SKM-1 (cell line): Measurements from ENCODE around the gene MSANTD1.
A peak's percentile ranks its signal among the peaks of the same experiment; 100 is the strongest.

Source experiments
- DNase-seq: peaks from one replicate; lab custom pipeline; 2025; ENCODE audit not compliant: unreplicated experiment; lab: John Stamatoyannopoulos, UW

The MSANTD1 gene

DNA sequence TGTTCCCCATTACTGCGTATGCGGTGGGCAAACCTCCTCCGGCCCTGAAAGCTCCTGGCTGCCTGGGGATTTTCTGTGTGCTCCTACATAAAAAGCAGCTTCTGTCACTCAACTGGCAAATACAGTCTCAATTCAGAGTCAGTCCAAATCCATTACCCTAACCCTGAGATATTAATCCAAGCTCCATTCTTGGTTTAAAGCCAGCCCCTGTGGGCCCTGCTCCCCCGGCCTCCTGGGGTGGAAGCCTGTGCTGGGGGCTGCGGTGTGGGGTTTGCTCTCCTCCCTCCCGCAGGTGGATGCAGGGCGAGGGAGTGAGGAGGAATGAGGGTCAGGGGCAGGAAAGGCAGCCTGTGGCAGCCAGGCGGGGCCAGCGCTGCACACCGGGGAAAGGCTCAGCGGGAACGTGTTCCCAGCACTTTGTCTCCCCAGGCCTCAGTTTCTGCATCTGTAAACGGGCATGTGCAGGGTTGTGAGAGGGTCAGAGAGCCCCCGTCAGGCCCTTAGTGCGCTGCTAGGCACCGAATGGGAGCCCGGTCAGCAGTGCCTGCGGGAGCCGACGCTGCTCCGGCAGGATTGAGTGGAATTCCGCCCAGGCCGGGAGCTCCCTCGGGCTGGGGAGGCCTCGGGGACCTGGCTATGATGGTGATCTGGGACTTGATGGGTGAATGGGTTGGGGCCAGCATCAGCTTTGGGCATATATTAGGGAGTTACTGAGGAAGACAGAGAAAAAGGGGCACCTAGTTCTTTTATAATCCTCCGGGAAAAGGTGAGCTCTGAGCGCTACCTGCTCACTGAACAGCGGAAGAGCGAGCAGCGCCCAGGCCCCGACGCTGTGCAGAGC, 37.6 kb downstream of the MSANTD1 start:
- DNase-seq, result no peak

DNA sequence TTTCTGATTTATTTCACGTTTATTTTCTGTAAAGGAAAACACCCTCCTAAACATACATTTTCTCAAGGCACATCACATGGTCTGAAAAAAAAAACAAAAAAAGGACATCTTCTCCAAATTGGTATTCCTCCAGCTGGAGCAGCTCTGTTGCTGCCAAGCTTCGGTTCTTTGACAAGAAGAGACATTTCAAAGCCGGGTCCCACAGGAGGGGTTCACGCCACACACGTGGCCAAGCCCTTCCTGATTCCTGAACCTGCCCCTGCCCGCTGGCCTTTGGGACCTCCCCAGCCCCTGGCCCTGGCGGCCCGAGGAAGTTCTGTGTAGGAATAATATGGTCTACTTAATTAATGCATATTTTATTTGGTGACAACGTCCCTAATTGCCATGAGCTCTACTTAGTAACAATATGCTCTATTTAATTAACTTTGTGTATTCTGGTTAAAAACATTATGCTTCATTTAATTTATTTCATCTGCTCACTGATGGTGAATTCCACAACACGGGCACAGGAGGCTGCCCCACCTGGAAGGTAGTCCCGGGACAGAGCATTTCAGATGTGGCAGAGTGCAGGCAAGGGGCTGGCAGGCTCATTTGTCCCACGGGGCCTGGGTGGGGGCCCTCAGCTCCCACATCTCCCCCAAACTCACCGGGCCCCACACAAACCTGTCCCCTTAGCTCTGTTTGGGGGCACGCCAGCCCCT, 38.5 kb downstream of the MSANTD1 start:
- DNase-seq, result no peak

DNA sequence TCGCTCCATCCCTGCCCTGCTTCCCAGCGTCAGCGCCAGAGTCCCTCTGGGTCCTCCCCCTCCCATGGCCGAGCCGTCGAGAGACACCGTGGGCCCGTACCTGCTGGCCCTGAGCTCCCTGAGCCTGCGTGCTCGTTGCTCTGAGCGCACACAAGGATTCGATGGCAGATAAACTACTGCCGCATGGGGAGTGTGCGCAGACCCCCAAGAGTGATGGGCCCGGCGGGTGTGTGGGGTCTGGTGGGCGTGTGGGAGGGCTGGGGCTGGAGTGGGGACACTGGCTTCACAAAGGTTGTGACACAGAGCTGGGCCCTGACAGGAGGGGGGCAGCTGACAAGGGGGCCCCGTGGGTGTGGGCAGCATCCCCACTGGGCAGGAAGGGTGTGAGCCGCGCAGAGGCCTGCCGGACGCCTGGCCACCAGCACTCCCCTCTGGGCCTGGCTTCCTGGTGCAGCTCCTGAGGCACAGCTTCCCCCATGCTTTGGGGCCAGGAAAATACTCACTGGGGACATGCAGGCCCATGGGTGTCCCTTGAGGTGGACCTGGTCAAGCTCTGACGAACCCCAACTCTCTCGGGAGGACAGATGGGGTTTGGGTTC, 39.1 kb downstream of the MSANTD1 start:
- DNase-seq, result no peak

DNA sequence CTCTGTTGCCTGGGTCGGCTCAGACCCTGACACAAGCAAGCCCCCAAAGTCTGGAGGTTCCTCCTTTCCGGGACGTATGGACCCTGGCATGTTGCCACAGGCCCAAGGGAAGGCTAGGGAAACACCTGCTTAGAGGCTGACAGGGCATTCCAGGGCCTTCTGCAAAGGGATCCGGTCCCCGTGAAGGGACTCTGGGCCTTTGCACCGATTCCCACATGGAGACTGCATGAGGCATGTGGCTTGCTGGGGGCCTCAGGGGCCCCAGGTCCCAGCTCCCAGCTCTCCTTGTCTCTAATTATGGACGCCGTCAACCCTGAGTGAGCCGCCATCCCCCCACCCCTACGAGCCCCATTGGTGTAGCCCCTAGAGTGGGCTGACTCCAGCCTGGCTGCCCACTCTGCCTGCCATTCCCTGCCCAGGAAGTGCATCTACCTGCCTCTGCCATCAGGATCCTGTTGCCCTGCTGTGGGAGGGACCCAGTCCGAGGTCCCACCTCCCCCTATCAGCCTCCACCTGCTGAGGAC, 39.7 kb downstream of the MSANTD1 start:
- DNase-seq, result no peak

DNA sequence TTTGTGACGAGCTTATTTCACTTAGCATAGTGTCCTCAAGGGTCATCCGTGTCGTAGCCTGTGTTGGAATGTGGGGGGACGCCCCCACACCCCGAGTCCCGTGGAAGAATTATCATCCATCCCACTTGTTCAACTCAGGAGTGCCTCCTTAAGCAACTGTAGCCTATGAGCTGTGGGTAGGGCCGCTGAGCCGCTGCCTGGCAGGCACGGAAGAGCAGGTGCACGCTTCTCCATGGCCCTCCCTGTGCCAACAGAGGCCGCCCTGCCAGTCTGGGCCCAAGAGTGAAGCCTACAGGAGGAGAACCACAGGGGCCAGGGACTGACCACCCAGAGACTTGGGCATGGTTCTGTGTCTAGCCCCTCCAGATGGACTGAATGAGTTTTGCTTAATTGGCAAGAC, 41.5 kb downstream of the MSANTD1 start:
- no peak for DNase-seq

DNA sequence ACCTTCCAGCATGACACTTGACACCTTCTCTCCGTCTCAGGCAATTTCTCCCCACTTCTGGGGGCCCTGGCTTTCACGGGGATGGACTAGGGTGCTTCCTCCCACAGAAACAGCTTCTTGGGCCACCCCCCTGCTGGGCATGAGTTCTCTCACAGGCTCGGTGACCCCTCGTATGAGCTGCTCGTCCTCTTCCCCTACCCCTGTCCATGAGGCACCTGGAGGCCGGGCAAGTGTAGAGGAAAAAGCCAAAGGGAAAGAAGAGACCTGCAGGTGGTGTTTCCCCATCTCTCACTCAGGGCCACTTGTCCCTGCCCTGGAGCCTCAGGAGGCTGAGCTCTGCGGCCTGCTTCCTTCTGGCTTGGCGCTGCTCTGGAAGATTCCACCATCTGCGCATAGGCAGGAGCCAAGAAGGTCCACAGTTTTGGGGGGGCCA, 41.9 kb downstream of the MSANTD1 start:
- DNase-seq, result no peak

DNA sequence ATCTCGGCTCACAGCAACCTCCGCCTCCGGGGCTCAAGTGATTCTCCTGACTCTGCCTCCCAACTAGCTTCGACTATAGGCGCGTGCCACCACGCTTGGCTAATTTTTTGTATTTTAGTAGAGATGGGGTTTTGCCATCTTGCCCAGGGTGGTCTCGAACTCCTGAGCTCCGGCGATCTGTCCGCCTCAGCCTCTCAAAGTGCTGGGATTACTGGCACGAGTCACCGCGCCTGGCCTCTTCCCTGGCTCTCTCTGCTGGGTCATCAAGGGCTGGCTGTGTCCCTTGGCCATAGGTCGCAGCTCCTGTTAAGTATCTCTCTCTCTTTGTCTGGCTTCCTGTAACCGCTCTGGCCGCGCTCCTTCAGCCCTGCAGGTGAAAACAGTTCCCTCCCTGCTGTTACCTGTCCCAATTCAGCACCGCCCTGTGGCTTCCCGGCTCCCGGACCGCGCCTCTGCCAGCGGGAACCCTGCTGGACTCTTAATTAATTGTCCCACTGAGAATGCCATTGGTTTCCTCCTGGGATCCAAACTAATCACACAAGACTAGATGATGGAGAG, 42.5 kb downstream of the MSANTD1 start:
- DNase-seq, result no peak

DNA sequence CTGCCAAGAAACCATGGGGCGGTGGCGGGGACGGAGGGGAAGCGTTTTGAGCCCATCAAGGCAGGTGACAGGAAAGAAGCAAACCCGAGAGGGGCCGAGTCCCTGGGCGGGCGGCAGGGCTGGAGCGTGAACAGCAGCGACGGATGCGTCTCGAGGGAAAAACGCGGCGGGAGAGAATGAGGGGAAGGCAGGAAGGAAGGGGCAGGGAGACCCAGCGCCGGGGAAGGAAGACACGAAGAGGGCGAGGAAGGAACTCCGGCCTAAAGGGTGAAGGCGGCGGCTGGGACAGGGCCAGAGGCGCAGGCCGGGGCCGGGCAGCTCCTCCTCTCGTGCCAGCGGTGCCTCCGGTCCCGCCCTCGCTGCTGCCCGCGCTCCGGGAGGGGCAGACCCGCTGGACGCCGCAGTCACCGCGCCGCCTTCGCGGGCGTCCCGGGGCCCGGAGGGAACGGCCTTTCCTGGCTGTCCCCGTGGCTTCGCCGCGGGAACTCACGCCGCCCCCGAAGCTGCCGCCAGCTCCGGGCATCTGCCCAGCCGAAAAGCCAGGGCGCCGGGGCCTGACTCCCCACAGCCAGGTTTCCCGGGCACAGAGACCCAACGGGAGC, 43.1 kb downstream of the MSANTD1 start:
- DNase-seq, result no peak

DNA sequence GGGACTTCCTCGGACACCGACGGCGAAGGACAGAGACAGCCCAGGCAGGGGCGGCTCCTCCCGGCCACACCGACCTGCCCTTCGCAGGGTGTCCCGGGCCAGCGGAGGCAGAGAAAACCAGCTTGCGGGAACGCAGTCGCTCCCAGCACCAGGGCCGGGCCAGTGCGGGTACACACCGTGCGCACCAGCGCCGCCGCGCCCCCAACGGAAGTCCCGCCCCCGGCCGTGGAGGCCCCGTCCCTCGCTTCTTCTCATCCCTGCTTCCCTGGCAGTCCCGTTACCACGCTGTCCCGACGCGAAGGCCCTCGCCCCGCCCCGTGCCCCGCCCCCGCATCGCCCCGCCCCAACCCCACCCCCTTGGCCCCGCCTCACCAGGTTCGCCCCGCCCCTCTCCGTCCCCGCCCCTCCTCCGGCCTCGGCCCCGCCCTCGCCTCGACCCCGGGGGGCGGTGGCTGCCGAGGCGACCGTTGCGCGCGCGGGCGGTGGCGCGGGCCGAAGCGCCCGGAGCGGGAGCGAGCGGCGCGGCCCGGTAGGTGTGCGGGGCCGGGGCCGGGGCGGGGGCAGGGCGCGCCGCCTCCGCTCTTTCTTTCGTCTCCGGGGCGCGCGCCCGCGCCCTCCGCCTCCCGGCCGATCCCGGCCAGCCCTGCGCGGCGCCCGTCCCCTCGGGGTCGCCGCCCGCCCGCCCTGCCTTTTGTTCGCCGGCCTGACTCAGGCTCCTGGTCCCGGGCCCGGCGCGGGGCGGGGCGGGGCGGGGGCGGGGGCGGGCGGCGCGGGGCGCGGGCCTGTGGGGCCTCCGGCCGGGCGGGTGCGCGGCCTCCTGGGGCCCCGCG, 43.8 kb downstream of the MSANTD1 start, which contains the start of gene RGS12:
RGS12 (plus strand) TSS at position 451 of the 830 bp plus-strand sequence. CDS start 23,150 bp downstream, outside the sequence.
- DNase-seq, result peak; percentile 87

DNA sequence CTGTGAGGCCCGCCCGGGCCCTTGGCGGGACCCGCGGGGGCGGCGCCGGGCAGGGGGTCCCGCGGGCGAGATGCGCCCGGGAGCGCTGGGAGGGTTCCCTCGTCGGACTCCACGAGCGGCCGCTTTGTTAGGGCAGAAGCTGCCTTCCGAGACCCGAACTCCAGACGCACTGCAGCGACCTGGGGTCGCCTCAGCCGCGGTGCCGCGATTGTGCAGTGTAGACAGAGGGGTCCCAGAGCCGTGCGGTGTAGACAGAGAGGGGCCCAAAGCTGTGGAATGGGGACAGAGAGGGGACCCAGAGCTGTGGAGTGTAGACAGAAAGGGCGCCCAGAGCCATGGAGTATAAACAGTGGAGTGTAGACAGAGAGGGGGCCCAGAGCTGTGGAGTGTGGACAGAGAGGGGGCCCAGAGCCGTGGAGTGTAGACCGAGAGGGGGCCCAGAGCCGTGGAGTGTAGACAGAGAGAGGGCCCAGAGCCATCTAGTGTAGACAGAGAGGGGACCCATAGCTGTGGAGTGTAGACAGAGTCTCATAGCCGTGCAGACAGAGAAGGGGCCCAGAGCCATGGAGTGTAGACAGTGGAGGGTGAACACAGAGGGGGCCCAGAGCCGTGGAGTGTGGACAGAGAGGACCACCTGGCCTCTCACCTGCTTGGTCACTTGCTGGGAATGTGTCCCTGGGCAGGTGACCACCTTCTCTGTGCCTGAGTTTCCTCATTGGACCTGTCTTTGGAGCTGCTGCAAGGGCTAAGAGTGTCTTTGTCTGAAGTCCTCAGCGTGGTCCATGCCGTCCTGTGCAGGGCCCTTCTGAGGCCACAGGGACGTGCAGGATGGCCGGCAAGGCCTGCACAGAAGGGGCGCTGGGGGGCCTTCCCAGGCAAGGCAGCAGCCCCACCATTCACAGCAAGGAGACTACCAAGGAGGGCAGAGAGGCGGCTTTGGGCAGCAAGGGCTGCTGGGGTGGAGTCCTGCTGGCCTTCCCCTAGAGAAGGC, 44.7 kb downstream of the MSANTD1 start:
- no peak for DNase-seq

DNA sequence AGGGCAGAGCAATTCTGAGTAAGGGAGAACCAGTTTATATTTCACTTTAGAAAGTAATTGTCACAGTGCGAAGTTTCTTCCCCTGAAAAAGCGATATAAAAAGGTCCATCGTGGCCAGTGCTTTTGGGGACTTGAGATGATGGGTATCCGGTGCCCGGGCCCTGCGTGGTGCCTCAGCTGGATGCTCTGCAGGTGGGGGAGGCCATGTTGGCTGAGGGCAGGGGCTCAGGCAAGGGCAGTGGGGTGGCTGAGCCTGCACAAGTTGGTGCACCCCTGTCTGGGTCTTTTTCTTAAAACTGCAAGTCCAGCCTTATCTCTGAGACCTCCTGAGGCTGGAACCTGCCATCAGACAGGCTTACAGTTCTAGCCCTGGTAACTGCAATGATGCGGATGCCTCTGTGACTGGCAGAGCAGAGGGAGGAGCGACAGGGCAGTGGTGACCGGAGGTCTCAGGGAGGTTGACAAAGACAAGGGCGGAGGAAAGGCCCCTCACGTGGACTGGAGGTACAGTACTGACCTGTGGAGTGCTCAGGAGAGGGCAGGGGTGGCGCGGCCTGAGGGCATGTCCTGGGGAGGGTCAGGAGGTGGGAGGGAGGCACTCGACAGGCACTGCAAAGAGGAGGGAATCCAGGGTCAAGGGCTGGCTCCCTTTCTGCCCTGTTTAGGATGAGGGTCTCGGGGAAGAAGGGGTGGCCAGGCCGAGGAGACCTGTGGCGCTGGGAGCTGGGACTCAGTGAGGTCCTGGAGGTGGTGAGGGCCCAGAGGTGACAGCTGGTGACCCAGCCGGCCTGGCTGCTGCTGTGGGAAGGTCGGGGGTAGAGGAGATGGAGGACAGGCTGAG, 45.7 kb downstream of the MSANTD1 start:
- DNase-seq, result no peak

DNA sequence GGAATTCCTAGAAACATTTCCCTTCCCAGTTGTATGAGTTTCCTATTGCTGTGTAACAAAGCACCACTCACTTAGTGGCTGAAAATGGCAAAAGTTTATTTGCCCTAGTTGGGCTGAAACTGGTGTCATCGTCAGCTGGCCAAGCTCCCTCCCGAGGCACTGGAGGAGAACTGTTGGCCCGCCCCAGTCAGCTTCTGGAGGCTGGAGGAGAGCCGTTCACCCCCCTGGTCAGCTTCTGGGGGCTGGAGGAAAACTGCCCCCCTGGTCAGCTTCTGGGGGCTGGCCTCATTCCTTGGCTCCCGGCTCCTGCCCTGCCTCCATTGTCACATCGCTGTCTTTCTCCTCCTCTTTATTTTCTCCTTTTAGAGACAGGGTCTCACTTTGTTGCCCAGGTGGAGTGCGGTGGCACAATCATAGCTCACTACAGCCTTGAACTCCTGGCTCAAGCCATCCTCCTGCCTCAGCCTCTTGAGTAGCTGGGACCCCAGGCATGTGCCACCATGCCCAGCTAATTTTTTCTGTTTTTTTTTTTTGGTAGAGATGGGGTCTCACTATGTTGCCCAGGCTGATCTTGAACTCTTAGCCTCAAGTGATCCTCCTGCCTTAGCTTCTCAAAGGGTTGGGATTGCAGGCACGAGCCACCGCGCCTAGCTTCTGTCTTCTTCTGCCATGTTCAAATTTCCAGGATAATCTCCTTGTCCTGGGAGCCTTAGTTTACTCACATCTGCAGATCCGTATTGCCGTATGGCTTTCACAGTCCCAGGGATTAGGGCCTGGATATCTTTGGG, 47.1 kb downstream of the MSANTD1 start:
- DNase-seq, result no peak

DNA sequence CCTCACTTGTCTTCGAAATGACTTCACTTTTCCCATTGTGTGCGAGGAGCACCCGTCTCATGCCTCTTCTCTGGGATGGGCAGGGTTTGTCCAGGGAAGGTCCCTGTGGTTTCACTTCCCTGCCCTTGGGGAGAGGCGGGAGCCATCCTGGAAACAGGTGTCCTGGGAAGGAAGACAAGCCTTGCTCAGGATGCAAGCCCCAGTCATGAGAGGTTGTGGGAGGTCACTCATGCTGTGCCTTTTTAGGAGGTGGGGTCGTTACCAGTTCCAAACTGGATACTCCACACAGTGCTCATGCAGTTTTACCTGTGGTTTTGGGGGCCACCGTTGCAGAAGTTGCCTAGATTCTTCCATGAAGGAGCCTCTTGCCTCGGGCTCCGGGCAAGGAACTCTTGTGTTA, 47.7 kb downstream of the MSANTD1 start:
- DNase-seq, result no peak

DNA sequence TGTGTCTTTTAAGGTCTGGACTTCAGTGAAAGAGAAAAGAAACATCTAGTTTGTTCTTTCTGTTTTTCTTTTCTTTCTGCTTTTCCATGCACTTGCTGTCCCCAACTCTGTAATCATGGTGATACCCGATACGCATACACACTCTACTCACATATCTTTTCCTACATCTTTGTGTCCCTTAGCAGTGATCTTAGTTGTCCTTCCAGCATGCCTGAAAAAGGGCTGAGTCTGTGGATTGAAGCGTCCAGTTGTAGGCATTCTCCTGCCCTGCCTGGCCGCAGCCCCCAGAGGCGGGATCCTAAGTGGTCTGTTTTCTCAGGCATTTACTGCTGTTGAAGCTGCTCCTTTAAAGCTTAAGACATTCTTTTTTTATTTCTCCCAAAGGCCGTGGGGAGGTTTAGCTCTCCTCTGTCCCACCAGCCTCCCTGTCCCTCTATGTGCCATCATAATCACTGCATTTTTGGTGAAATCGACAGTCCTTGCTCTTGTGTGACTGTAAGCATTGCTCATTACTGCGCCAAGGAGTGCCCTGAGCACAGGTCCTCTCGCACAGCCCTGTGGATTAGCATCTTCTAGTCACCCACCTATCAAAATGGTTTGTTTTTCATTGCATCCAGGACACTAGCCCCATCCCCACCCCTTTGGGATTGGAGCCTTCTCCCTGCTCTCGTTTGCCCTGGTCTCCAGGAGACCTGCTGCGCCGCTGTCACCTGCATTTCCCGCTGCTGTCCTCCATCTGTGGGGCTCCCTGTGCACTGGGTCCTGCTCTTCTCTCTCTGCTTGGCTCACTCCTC, 48.3 kb downstream of the MSANTD1 start:
- DNase-seq, result no peak

DNA sequence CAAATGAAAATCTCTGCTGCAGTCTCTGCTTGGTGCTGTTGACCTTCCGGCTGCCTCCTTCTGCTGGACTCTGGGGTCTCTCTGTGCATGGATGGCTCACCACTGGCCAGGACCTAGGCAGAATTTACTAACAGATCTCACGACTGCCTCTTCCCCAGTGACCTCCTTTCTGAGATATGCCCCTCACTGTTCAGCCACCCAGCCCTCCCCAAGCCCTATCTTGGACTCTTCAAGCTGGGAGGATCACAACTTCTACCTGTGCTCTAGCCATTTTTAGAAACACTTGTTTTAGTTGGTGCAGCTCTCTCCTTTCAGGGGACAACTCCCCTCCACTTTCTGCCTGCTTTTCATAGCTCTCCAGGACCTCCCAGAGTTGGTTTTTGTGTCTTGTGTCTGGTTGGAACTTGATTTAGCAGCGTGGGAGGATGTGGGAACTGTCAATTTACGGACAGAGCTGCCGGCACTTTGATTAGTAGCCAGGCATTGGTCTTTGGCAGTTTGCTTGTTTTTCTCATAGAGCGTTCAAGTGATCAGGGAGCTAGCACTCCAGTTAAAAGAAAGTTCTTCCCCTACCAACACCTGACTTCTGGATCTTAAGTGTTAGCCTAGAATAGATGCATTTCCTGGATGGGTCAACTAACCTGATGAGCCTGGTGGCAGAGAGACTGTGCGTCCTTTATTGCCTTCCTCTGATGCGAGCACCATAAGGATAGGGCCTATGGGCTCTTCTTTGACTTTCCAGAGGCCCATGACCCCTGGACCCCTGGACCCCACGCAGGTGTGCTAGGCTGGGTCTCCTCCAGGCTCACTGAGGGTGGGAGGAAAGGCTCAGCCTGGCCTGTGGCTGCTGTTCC, 50.4 kb downstream of the MSANTD1 start:
- no peak for DNase-seq
